HFFc6 (cell line): ENCODE results near the gene XPA. TPM values are rescaled to one million over a fixed set of nuclear protein-coding genes. Genes with fewer than 3 reads are reported as not detected.
"Not testable (repeated sequence)": the region's sequence is repeated elsewhere in the genome, so short reads cannot be mapped to it uniquely, and the experiment has no call there.

Experiments
- DNase-seq: peaks from one replicate; pipeline ENCODE4 v3.0.0-alpha.2; 2018
- H3K27ac Mint-ChIP-seq: 2 replicates; pipeline ENCODE4 v1.8.0; 2020; ENCODE audit warnings: mild to moderate bottlenecking, mixed read lengths
- H3K27me3 Mint-ChIP-seq: 2 replicates; pipeline ENCODE4 v1.8.0; 2021; ENCODE audit warnings: mild to moderate bottlenecking, moderate library complexity, mixed read lengths; ENCODE audit not compliant: insufficient read depth
- H3K36me3 Mint-ChIP-seq: 2 replicates; pipeline ENCODE4 v1.8.0; 2021; ENCODE audit warnings: low read depth, mixed read lengths
- H3K4me1 Mint-ChIP-seq: 2 replicates; pipeline ENCODE4 v1.8.0; 2020; ENCODE audit warnings: low read depth, mixed read lengths
- H3K4me3 Mint-ChIP-seq: 2 replicates; pipeline ENCODE4 v1.8.0; 2020; ENCODE audit warnings: mild to moderate bottlenecking, moderate library complexity, mixed read lengths
- H3K9me3 Mint-ChIP-seq: 2 replicates; pipeline ENCODE4 v1.8.0; 2020; ENCODE audit warnings: mild to moderate bottlenecking, mixed read lengths
- CTCF ChIP-seq: fragments of 200-600 bp; sonication (generic); IDR thresholded peaks from 2 replicates; pipeline ENCODE4 v1.5.0; 2021; ENCODE audit warnings: antibody characterized with exemption, mild to moderate bottlenecking
- long read RNA-seq: library from polyadenylated mRNA; unstranded; transcript quantifications from one replicate; pipeline ENCODE4 v2.0.0, GENCODE V29; 2019
- total RNA-seq, 6 experiments: library from RNA; stranded (reverse); fragmentation: NEBNext Ultra II Directional; extraction: Animal tissue kit (Norgen Biotek cat#: 25700); gene quantifications; 2 replicates in 1 of 6; 3 replicates in 5 of 6; pipeline ENCODE4 v1.2.3, GENCODE V29; 2021

Gene XPA
- total RNA-seq = 10 to 100 TPM in 2 of 6 experiments, 1 to 10 TPM in 4; 6.5 to 10.7 (median 9.6) TPM
- long read RNA-seq, transcript XPA-201 (6 exons, 1,417 nt) = major isoform, 7 of 16 reads
- long read RNA-seq, partial matches to known transcripts = 8 of 16 reads
- long read RNA-seq, other reads (novel, unspliced or antisense) = 0 of 16 reads

GRCh38 chr9:97696803-97697601 is at the start of gene XPA:
TSS of gene XPA (minus strand) at chr9:97697340. CDS start at chr9:97697292, 48 bp downstream.
- Mint-ChIP-seq H3K27ac (peak within 1 kb of the TSS; percentile 83), H3K9me3 (no peaks in the 10 kb centered on the region), H3K27me3 (peaks cover 9% of the 10 kb centered on the region), H3K4me3 (peak within 1 kb of the TSS; percentile 96), H3K36me3 (peaks cover 12% of the 10 kb centered on the region; the same call in 1 of the 2 replicates), H3K4me1 (peaks cover 61% of the 10 kb centered on the region)
- DNase-seq = peak; percentile 91
- TF ChIP-seq CTCF = no peak

GRCh38 chr9:97744710-97745708 is 47.9 kb upstream of the XPA start:
- H3K4me1 Mint-ChIP-seq = peaks cover 65% of the 10 kb centered on the region
- no peak overlapping the region for H3K27ac Mint-ChIP-seq
- peaks cover 7% of the 10 kb centered on the region; the same call in 1 of the 2 replicates for H3K9me3 Mint-ChIP-seq
- no peak for TF ChIP-seq CTCF
- peaks cover 12% of the 10 kb centered on the region for H3K27me3 Mint-ChIP-seq
- no peak overlapping the region for H3K4me3 Mint-ChIP-seq
- H3K36me3 Mint-ChIP-seq = peaks cover 13% of the 10 kb centered on the region
- peak; percentile 34 for DNase-seq

- not testable (repeated sequence) for H3K9me3 Mint-ChIP-seq, H3K27ac Mint-ChIP-seq, DNase-seq, H3K4me3 Mint-ChIP-seq
- H3K4me1 Mint-ChIP-seq = peaks cover 59% of the 10 kb centered on the region
- peaks cover 14% of the 10 kb centered on the region for H3K27me3 Mint-ChIP-seq
- peaks cover 13% of the 10 kb centered on the region for H3K36me3 Mint-ChIP-seq
These were observed 46.9 kb upstream of the XPA start for GRCh38 chr9:97744025-97744424.

GRCh38 chr9:97742545-97742944 is 45.4 kb upstream of the XPA start:
- Mint-ChIP-seq H3K27me3 (peaks cover 17% of the 10 kb centered on the region), H3K4me1 (peaks cover 44% of the 10 kb centered on the region), H3K4me3 (no peak overlapping the region), H3K36me3 (peaks cover 13% of the 10 kb centered on the region), H3K9me3 (peaks cover 7% of the 10 kb centered on the region; the same call in 1 of the 2 replicates), H3K27ac (no peak overlapping the region)
- no peak for TF ChIP-seq CTCF
- DNase-seq = no peak

GRCh38 chr9:97741947-97742346 is 44.8 kb upstream of the XPA start:
- Mint-ChIP-seq H3K27ac (no peak overlapping the region), H3K4me3 (no peak overlapping the region; the same call in 1 of the 2 replicates), H3K4me1 (peaks cover 38% of the 10 kb centered on the region), H3K27me3 (peaks cover 17% of the 10 kb centered on the region), H3K9me3 (peaks cover 7% of the 10 kb centered on the region; the same call in 1 of the 2 replicates), H3K36me3 (peaks cover 13% of the 10 kb centered on the region)
- no peak for DNase-seq
- no peak for TF ChIP-seq CTCF
